ENCODE data around the gene RCAN3. TPM values are rescaled to one million over a fixed set of nuclear protein-coding genes. Genes with fewer than 3 reads are reported as not detected.

Gene RCAN3
- total and polyA plus RNA-seq, 2 of the 13 experiments (the other 11 are each of a cell fraction or from before 2014, with no cell fraction given) = 12.2 to 13.3 TPM

DNA sequence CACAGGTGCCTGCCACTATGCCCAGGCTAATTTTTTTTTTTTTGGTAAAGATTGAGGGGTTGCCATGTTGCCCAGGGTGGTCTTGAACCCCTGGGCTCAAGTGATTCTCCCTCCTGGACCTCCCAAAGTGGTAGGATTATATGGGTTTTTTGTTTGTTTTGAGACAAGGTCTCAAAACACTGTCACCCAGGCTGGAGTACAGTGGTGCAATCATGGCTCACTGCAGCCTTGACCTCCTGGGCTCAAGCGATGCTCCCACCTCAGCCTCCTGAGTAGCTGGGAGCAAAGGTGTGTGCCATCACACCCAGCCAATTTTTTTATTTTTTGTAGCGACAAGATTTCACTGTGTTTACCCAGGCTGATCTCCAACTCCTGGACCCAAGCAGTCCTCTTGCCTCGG lies 8.9 kb upstream of the RCAN3 start (continued):
- TF ChIP-seq, protein P1, sequence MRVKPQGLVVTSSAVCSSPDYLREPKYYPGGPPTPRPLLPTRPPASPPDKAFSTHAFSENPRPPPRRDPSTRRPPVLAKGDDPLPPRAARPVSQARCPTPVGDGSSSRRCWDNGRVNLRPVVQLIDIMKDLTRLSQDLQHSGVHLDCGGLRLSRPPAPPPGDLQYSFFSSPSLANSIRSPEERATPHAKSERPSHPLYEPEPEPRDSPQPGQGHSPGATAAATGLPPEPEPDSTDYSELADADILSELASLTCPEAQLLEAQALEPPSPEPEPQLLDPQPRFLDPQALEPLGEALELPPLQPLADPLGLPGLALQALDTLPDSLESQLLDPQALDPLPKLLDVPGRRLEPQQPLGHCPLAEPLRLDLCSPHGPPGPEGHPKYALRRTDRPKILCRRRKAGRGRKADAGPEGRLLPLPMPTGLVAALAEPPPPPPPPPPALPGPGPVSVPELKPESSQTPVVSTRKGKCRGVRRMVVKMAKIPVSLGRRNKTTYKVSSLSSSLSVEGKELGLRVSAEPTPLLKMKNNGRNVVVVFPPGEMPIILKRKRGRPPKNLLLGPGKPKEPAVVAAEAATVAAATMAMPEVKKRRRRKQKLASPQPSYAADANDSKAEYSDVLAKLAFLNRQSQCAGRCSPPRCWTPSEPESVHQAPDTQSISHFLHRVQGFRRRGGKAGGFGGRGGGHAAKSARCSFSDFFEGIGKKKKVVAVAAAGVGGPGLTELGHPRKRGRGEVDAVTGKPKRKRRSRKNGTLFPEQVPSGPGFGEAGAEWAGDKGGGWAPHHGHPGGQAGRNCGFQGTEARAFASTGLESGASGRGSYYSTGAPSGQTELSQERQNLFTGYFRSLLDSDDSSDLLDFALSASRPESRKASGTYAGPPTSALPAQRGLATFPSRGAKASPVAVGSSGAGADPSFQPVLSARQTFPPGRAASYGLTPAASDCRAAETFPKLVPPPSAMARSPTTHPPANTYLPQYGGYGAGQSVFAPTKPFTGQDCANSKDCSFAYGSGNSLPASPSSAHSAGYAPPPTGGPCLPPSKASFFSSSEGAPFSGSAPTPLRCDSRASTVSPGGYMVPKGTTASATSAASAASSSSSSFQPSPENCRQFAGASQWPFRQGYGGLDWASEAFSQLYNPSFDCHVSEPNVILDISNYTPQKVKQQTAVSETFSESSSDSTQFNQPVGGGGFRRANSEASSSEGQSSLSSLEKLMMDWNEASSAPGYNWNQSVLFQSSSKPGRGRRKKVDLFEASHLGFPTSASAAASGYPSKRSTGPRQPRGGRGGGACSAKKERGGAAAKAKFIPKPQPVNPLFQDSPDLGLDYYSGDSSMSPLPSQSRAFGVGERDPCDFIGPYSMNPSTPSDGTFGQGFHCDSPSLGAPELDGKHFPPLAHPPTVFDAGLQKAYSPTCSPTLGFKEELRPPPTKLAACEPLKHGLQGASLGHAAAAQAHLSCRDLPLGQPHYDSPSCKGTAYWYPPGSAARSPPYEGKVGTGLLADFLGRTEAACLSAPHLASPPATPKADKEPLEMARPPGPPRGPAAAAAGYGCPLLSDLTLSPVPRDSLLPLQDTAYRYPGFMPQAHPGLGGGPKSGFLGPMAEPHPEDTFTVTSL (CRISPR knock-in tag; IDR thresholded peaks at IDR 0.05; ENCODE audit: borderline replicate concordance) = 0 out of 2 replicates have a peak, but pooled peaks have one; percentile 45
- TF ChIP-seq, protein P2, sequence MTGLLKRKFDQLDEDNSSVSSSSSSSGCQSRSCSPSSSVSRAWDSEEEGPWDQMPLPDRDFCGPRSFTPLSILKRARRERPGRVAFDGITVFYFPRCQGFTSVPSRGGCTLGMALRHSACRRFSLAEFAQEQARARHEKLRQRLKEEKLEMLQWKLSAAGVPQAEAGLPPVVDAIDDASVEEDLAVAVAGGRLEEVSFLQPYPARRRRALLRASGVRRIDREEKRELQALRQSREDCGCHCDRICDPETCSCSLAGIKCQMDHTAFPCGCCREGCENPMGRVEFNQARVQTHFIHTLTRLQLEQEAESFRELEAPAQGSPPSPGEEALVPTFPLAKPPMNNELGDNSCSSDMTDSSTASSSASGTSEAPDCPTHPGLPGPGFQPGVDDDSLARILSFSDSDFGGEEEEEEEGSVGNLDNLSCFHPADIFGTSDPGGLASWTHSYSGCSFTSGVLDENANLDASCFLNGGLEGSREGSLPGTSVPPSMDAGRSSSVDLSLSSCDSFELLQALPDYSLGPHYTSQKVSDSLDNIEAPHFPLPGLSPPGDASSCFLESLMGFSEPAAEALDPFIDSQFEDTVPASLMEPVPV (CRISPR knock-in tag; IDR thresholded peaks at IDR 0.05) = no peak
- TF ChIP-seq NR2F6 (IDR thresholded peaks at IDR 0.05) (peak; percentile 64), NR2F6 (CRISPR knock-in tag; IDR thresholded peaks at IDR 0.05) (peak; percentile 86)
- TF ChIP-seq, protein P3, sequence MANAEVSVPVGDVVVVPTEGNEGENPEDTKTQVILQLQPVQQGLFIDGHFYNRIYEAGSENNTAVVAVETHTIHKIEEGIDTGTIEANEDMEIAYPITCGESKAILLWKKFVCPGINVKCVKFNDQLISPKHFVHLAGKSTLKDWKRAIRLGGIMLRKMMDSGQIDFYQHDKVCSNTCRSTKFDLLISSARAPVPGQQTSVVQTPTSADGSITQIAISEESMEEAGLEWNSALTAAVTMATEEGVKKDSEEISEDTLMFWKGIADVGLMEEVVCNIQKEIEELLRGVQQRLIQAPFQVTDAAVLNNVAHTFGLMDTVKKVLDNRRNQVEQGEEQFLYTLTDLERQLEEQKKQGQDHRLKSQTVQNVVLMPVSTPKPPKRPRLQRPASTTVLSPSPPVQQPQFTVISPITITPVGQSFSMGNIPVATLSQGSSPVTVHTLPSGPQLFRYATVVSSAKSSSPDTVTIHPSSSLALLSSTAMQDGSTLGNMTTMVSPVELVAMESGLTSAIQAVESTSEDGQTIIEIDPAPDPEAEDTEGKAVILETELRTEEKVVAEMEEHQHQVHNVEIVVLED (CRISPR knock-in tag; IDR thresholded peaks at IDR 0.05; ENCODE audit: borderline replicate concordance) = no peak
- TF ChIP-seq, protein P4, sequence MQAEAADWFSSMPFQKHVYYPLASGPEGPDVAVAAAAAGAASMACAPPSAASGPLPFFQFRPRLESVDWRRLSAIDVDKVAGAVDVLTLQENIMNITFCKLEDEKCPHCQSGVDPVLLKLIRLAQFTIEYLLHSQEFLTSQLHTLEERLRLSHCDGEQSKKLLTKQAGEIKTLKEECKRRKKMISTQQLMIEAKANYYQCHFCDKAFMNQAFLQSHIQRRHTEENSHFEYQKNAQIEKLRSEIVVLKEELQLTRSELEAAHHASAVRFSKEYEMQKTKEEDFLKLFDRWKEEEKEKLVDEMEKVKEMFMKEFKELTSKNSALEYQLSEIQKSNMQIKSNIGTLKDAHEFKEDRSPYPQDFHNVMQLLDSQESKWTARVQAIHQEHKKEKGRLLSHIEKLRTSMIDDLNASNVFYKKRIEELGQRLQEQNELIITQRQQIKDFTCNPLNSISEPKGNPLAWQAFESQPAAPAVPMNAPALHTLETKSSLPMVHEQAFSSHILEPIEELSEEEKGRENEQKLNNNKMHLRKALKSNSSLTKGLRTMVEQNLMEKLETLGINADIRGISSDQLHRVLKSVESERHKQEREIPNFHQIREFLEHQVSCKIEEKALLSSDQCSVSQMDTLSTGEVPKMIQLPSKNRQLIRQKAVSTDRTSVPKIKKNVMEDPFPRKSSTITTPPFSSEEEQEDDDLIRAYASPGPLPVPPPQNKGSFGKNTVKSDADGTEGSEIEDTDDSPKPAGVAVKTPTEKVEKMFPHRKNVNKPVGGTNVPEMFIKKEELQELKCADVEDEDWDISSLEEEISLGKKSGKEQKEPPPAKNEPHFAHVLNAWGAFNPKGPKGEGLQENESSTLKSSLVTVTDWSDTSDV (CRISPR knock-in tag; IDR thresholded peaks at IDR 0.05) = no peak

Data from HepG2 (cell line).